ENCODE results near the gene MTA3.

DNA sequence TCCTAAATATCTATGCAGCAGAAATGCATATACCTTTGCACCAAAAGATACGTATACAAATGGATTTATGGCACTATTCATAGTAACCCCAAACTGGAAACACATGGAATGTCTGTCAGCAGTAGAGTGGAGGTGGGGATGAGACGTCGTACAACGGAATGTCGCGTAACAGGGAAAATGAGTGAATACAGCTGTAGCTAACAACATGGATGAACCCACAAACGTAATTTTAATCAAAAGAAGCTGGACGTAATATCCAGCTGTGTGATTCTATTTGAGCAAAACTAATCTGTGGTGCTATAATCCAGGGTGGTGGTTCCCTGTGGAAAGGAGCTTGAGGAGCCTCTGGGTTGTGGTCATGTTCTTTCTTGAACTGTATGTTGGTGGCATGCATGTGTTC, 89.9 kb downstream of the MTA3 start:
- no peak for TF ChIP-seq CTCF (IDR thresholded peaks at IDR 0.05 in 8 of 11, conservative IDR thresholded peaks at IDR 0.05 in 3 of 11)
- no peak for TF ChIP-seq POLR2AphosphoS5 (IDR thresholded peaks at IDR 0.05)
- no peak for TF ChIP-seq POLR2A (IDR thresholded peaks at IDR 0.05)
